Measurements from ENCODE around the gene THRA. TPM values are rescaled to one million over a fixed set of nuclear protein-coding genes. Genes with fewer than 3 reads are reported as not detected.
A peak's percentile ranks its signal among the peaks of the same experiment; 100 is the strongest.

THRA gene
- polyA plus RNA-seq, 1 donor (not counting 4 experiments of a cell fraction or from before 2014, with no cell fraction given): 4.5 TPM

GRCh38 chr17:40035162-40035559 is 27.6 kb upstream of the THRA start:
- no peaks in the 10 kb centered on the region for H3K79me2 ChIP-seq (ENCODE audit: control insufficient read depth, insufficient read depth, low read length)
- peaks cover 15 to 21% of the 10 kb centered on the region in 2 experiments for H3K36me3 ChIP-seq (ENCODE audit: control insufficient read depth in 2 of 2, extremely low read depth in 1 of 2, insufficient read depth in 2 of 2, low read length in 2 of 2)
- dilution Hi-C loops (cut with MboI; ENCODE audit: extremely low pct_ligation_motif_present, low sequenced_read_pairs): no loop called here
- no peaks in the 10 kb centered on the region for H4K20me1 ChIP-seq (ENCODE audit: control insufficient read depth, extremely low read depth, insufficient read depth, low read length)
- H3K27ac ChIP-seq (ENCODE audit: control insufficient read depth, insufficient read depth, low read length): no peak overlapping the region
- no peaks in the 10 kb centered on the region for H3K9me3 ChIP-seq (ENCODE audit: control insufficient read depth, low read depth, low read length)
- peaks cover 22% of the 10 kb centered on the region for H3K4me1 ChIP-seq (ENCODE audit: control insufficient read depth, extremely low read depth, insufficient read depth, low read length)
- FAIRE-seq (no peak), DNase-seq (ENCODE audit: low read depth, low spot score) (no peak)
- TF ChIP-seq EZH2 (IDR thresholded peaks at IDR 0.05; ENCODE audit: low read length) (no peak), CTCF (optimal IDR thresholded peaks at IDR 0.05 in 1 of 3, IDR thresholded peaks at IDR 0.05 in 1 of 3, conservative IDR thresholded peaks at IDR 0.05 in 1 of 3; ENCODE audit: extremely low read depth in 1 of 3, insufficient read depth in 2 of 3, low read length in 3 of 3) (peak; percentile 65 to 74 (median 67))
- no peak overlapping the region for H2AFZ ChIP-seq (ENCODE audit: control insufficient read depth, low read length)
- H3K9me1 ChIP-seq (ENCODE audit: control insufficient read depth, extremely low read depth, insufficient read depth, low read length): no peaks in the 10 kb centered on the region
- H3K4me3 ChIP-seq (ENCODE audit: control insufficient read depth in 2 of 3, extremely low read depth in 1 of 3, insufficient read depth in 2 of 3, low read depth in 1 of 3, low read length in 3 of 3): no peak overlapping the region
- H3K27me3 ChIP-seq (ENCODE audit: control insufficient read depth, extremely low read depth, insufficient read depth, low read length): no peaks in the 10 kb centered on the region
- H3K9ac ChIP-seq (ENCODE audit: control insufficient read depth, extremely low read depth, insufficient read depth, low read length): no peak overlapping the region
- H3K4me2 ChIP-seq (ENCODE audit: control insufficient read depth, extremely low read depth, insufficient read depth, low read depth, low read length): no peak overlapping the region

- no peak overlapping the region for H2AFZ ChIP-seq (ENCODE audit: control insufficient read depth, low read length)
- H3K9me1 ChIP-seq (ENCODE audit: control insufficient read depth, extremely low read depth, insufficient read depth, low read length): no peaks in the 10 kb centered on the region
- FAIRE-seq (peak; percentile 26), DNase-seq (ENCODE audit: low read depth, low spot score) (no peak)
- TF ChIP-seq CTCF (optimal IDR thresholded peaks at IDR 0.05 in 1 of 3, IDR thresholded peaks at IDR 0.05 in 1 of 3, conservative IDR thresholded peaks at IDR 0.05 in 1 of 3; ENCODE audit: extremely low read depth in 1 of 3, insufficient read depth in 2 of 3, low read length in 3 of 3) (peak; percentile 52 to 67 (median 60)), EZH2 (IDR thresholded peaks at IDR 0.05; ENCODE audit: low read length) (no peak)
- H3K4me3 ChIP-seq (ENCODE audit: control insufficient read depth in 2 of 3, extremely low read depth in 1 of 3, insufficient read depth in 2 of 3, low read depth in 1 of 3, low read length in 3 of 3): no peak overlapping the region
- no peak overlapping the region for H3K27ac ChIP-seq (ENCODE audit: control insufficient read depth, insufficient read depth, low read length)
- no peaks in the 10 kb centered on the region for H4K20me1 ChIP-seq (ENCODE audit: control insufficient read depth, extremely low read depth, insufficient read depth, low read length)
- peaks cover 0 to 5% of the 10 kb centered on the region in 2 experiments for H3K36me3 ChIP-seq (ENCODE audit: control insufficient read depth in 2 of 2, extremely low read depth in 1 of 2, insufficient read depth in 2 of 2, low read length in 2 of 2)
- dilution Hi-C loops (cut with MboI; ENCODE audit: extremely low pct_ligation_motif_present, low sequenced_read_pairs): no loop called here
- H3K9me3 ChIP-seq (ENCODE audit: control insufficient read depth, low read depth, low read length): no peaks in the 10 kb centered on the region
- no peak overlapping the region for H3K4me2 ChIP-seq (ENCODE audit: control insufficient read depth, extremely low read depth, insufficient read depth, low read depth, low read length)
- H3K79me2 ChIP-seq (ENCODE audit: control insufficient read depth, insufficient read depth, low read length): no peaks in the 10 kb centered on the region
- no peaks in the 10 kb centered on the region for H3K4me1 ChIP-seq (ENCODE audit: control insufficient read depth, extremely low read depth, insufficient read depth, low read length)
- H3K9ac ChIP-seq (ENCODE audit: control insufficient read depth, extremely low read depth, insufficient read depth, low read length): no peak overlapping the region
- no peaks in the 10 kb centered on the region for H3K27me3 ChIP-seq (ENCODE audit: control insufficient read depth, extremely low read depth, insufficient read depth, low read length)
Measured at GRCh38 chr17:40038882-40039513, 23.8 kb upstream of the THRA start.
